ENCODE results near the gene ARRDC2. TPM values are rescaled to one million over a fixed set of nuclear protein-coding genes. Genes with fewer than 3 reads are reported as not detected.
A peak's percentile ranks its signal among the peaks of the same experiment; 100 is the strongest.

Gene ARRDC2
- total RNA-seq, 1 donor from 2014 or later = 26.0 TPM

DNA sequence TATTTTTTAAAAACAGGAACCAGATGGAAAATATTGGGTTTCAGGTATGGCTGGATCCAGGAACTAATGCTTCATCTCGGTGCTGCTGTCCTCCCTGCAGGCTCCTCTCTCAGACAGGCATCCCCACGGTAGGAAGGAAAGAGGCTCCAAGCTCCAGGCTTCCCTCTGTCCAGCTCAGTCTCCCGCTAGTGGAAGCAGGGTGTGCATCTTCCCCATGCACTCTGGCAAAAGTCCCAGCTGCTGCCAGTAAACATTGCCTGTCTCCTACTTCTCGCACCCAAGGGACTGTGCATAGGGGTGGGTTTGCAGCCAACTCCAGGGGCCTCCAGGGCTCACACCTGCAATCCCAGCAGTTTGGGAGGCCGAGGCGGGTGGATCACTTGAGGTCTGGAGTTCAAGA, 49.6 kb downstream of the ARRDC2 start:
- DNase-seq (ENCODE audit: low spot score) = no peak

DNA sequence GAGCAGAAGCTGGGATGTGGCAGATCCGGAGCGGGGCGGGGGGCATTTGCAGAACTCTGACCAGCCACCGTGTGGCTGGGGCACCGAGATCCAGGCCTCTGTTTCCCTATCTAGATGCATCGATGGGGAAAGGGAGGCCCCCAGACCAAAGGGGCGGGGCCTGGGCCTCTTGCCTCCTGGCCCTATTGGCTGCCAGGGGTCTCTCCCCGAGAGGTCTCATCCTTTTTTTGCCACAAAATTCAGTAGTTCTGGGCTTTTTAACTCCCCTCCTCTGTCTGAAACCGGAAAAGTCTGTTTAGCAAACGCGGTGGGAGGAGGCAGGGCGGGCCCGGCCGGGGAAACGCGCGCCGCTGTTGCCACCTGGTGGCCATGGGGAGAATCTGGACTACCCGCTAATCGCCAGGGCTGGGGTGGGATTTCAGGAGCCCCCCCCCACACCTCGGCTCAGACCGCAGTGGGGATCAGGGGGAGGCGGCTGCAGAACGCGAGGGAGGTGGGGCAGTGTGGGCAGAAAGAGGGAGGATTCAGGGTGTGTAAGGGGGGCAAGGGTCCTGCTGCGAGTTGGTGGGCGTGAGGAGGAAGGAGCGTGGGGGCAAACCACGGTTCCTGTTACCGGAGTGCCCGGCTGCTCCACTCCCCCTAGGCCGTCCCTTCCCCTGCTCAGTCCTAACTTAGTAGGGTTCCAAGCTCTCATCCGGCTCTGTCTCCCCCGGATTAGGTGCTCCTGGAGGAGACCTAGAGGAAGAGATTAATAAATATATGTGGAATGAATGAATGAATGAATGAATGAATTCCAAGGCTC, 50.4 kb downstream of the ARRDC2 start:
- peak; percentile 95 for DNase-seq (ENCODE audit: low spot score)

DNA sequence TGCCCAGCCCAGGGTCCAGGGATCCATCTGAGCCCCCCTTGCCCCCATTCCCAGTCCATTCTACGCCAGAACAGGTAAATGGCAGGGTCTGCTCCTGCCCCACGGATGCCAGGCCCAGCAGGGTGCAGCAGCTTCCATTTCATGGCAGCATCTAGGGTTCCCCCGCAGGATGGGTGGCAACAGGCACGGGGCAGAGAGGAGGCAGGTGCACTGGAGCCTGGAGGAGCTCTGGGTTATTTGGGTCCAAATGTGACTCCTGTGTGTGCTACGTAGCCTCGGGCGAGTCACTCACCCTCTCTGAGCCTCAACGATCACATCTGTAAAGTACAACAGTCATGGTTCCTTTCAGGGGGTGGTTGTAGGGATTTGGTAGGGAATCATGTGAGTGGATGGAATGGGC, 51.3 kb downstream of the ARRDC2 start:
- no peak for DNase-seq (ENCODE audit: low spot score)

DNA sequence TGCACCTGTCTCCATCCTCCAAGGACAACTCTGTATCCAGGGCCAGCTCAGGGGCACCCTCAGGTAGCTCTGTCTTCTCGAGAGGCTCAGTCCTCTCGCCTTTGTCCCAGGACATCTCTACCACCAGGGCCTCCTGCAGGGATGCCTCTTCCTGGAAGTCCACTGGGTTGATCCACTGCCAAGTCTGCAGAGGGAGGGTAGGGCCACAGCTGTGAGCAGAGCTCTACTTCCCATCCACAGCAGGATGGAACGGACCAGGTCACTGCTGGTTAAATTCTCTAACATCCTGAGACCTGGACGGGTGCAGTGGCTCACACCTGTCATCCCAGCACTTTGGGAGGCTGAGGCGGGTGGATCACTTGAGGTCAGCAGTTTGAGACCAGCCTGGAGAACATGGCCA, 51.9 kb downstream of the ARRDC2 start:
- DNase-seq (ENCODE audit: low spot score) = no peak

DNA sequence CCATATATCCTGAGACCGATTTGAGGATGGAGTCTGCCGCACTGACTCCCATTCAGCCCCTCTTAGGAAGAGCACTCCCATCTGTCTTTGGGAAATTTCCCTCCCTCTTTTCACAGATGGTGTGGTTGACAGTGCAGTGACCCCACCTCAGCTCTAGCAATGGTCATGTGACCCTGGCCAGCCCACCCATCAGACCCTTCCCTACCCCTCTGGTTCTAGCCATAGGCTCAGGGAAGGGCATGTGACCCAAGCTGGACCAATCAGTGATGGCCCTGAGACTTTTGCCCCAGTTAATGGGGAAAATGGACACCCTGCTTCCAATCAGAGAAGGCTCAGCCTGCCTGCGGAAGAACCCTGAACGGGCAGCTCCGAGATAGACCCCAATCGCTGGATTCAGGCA, 52.5 kb downstream of the ARRDC2 start:
- DNase-seq (ENCODE audit: low spot score) = no peak

DNA sequence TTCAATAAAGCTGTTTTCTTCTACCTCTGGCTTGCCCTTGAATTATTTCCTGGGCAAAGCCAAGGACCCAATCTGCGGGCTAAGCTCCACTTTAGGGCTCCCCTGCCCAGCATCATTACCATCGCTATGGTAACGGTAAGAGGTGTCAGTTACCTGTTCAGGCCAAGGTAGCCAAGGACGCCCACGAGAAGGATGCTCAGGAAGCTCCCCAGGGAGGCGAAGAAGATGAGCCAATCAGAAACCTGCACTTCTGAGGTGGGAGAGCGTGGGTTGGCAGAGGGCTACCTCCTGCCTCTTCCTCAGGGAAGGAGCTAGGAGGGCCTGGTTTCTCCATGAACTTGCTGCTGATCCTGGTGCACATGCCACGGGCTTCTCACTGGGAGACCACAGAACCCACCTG, 54.1 kb downstream of the ARRDC2 start:
- no peak for DNase-seq (ENCODE audit: low spot score)

DNA sequence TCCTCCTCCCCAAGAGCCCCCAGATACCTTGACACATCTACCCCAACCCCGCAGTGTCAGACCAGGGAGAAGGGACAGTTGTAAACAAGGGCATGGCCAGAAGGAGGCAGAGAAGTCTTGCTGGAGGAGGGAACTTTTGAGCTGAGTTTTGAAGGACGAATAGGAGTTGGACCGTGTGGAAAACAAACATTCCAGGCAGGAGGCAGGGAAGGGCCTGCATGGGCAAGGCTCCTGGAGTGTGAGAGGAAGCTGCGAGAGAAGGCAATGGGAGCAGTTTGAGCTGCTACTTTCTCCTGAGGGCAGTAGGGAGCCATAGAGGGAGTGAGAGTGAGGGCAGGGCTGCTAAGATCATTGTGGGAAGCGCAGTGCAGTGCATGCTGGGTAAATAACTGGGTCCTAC, 55.5 kb downstream of the ARRDC2 start:
- no peak for DNase-seq (ENCODE audit: low spot score)

Other genes with a start within 250 kb of the ARRDC2 start
- 0.32 TPM for gene B3GNT3, start 213.0 kb upstream of the ARRDC2 start, total RNA-seq
- 0.61 TPM for gene INSL3, start 186.7 kb upstream of the ARRDC2 start, total RNA-seq
- 20.1 TPM for gene JAK3, start 160.2 kb upstream of the ARRDC2 start, total RNA-seq
- gene RPL18A, start 148.3 kb upstream of the ARRDC2 start, total RNA-seq = 1,467 TPM
- gene SLC5A5, start 136.2 kb upstream of the ARRDC2 start, total RNA-seq = 0.22 TPM
- gene CCDC124, start 75.2 kb upstream of the ARRDC2 start, total RNA-seq = 78.9 TPM
- 0.13 TPM for gene KCNN1, start 41.1 kb upstream of the ARRDC2 start, total RNA-seq
- 2.3 TPM for gene IL12RB1, start 78.8 kb downstream of the ARRDC2 start, total RNA-seq
- gene MAST3, start 89.6 kb downstream of the ARRDC2 start, total RNA-seq = 19.1 TPM
- 14.8 TPM for gene PIK3R2, start 145.0 kb downstream of the ARRDC2 start, total RNA-seq
- gene IFI30, start 165.6 kb downstream of the ARRDC2 start, total RNA-seq = 236 TPM
- 10.7 TPM for gene MPV17L2, start 185.0 kb downstream of the ARRDC2 start, total RNA-seq
- gene RAB3A, start 195.9 kb downstream of the ARRDC2 start, total RNA-seq = 3.0 TPM
- not detected for gene PDE4C, start 218.3 kb downstream of the ARRDC2 start, total RNA-seq

Measured in mesenteric fat pad (tissue), 1 donor.